Renal cortex interstitium (tissue), 11 donors: ENCODE data around the gene QSOX1. TPM values are rescaled to one million over a fixed set of nuclear protein-coding genes. Genes with fewer than 3 reads are reported as not detected.

Source experiments
- DNase-seq, 11 donors: peaks; one replicate each; pipeline ENCODE4 v3.0.0-alpha.2; 2013; ENCODE audit warnings: low read depth in 9 of 11, low spot score in 4 of 11; ENCODE audit errors: extremely low read depth in 1 of 11
- polyA plus RNA-seq, 3 donors: library from polyadenylated mRNA; unstranded; fragments of 120-200 nt; gene quantifications; one replicate each; pipeline ENCODE4 v1.2.1, GENCODE V29; 2013; ENCODE audit not compliant: insufficient read length in 3 of 3

The QSOX1 gene
- polyA plus RNA-seq, 3 donors = 53.2 to 62.6 (median 60.7) TPM

DNA sequence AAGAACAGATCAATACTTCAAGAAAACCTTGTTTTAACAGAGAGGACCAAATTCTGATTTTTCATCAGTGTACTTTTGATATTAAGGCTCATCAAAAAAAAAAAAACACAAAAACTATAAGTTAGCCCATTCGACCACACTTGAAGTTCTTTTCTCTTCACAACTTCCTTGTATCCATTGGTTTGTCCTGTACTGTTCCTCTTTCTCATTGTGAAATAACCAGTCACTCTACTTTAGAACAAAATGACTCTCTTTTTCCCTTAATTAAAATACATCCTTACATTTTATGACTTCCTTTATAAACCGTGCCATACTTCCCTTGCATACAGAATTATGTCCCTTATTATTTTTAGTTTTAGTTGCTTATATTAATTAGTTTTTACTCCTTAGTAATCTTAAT lies 8.4 kb downstream of the QSOX1 start:
- no peak for DNase-seq

- DNase-seq = no peak
Measured at GRCh38 chr1:180165096-180165495, 10.4 kb downstream of the QSOX1 start.

DNA sequence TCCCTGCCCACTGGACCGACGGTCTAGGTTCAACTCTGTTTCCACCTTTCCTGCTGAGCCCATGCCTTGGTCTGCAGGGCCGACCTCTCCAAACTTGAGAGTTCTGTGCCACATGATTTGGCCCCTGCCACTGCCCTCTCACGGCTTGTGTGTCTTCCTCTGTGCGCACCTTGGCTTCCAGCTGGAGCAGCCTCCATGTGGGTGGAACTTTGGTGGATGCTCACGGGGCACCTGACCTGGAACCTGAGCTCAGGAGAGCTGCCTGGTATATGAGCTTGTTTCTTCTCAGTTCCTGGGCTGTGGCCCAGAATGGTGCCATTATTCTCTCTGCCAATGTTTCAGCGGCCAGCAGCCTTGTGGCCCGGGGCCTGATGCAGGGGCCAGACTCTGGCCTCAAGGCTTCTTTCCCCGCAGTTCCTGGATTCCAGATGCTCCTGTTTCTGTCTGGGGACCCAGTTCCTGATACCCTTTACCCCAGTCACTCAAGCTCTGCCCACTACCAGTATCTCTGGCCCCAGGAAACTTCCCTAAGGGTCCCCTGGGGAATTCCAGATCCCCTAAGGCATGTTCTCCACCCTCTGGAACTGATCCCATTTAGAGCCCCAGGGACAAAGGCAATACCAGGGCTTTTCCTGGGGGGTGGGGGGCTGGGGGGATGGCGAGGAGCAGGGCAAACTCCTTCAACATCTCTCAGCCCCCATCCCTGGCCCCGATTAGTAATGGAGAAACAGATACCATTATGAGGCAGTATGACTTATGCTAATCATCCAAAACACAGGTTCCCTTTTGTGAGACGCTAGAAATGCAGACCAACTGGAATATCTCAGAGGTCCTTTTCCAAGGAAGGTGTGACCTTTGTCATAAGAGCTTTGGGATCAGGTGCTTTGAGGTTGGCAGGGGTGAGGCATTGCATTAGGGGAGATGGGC lies 11.1 kb downstream of the QSOX1 start:
- no peak for DNase-seq

GRCh38 chr1:180166436-180166800 lies 11.7 kb downstream of the QSOX1 start:
- no peak for DNase-seq

DNA sequence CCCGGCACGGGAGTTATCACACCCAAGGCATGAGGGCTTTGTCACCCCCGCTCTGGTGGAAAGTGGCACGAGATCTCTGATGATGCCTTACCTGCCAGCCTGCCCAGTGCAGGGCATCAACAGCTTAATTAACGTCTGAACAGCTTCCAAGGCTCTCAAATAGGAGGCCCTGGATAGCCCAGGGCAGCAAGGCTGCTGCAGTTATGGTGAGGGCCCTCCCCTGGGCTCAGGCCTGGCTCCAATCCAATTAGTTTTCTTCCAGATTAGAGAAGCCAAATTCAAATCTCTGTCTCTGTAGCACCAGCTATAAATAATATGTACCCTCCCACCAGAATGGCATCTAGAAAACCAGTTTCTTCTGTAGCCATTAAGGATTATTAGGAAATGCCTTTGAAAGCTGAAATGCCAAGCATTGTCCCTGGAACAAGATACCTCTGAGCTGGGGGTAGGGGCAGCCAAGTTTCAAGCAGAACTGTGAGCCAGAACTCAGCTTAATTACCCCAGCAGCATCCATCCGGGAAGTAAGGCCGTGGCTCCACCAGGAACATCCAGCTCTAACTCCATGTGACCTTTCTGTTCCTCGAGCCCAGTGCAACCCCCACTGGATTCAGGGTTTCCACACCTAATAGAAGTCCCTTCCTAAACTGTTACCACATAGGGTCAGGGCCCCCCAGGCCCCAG lies 12.5 kb downstream of the QSOX1 start:
- no peak for DNase-seq

- no peak for DNase-seq
Measured at GRCh38 chr1:180167721-180168467, 13.2 kb downstream of the QSOX1 start.

- DNase-seq = no peak
Measured at GRCh38 chr1:180168786-180169639, 14.3 kb downstream of the QSOX1 start.

DNA sequence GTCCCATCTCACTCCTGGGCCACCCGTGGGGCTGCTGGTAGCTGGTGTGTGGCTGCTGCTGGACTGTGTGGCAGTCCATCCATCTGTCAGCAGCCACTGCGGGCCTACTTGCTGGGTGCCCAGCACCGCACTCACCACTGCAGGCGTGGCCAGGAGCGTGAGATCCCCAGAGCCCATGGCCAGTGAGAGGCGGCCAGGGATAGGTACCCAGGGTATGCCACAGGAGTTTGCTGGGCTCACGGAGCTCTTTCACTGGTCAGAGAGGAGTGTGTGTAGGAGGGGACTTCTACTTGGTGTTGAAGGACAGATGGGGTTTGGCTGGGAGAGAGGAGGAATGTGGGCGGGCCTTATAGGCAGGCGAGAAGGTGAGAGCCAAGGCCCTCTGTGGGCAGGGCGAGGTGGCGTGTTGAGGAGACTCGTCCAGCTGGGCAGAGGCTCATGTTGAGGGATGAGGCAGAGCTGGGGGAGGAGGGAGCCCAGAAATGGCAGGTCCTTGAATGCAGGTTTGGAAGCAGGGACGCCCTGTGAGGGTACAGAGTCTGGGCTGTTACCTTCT lies 15.0 kb downstream of the QSOX1 start:
- DNase-seq = no peak

- no peak for DNase-seq
Measured at GRCh38 chr1:180170546-180171151, 16.0 kb downstream of the QSOX1 start.

GRCh38 chr1:180171691-180172090 lies 17.0 kb downstream of the QSOX1 start:
- DNase-seq = no peak

GRCh38 chr1:180173451-180173850 lies 18.8 kb downstream of the QSOX1 start:
- DNase-seq = no peak

- DNase-seq = no peak
Measured at GRCh38 chr1:180173952-180174351, 19.3 kb downstream of the QSOX1 start.

- DNase-seq = no peak
Measured at GRCh38 chr1:180175291-180175690, 20.6 kb downstream of the QSOX1 start.

GRCh38 chr1:180175806-180176205 lies 21.1 kb downstream of the QSOX1 start:
- no peak for DNase-seq

GRCh38 chr1:180176965-180177364 lies 22.3 kb downstream of the QSOX1 start:
- no peak for DNase-seq

DNA sequence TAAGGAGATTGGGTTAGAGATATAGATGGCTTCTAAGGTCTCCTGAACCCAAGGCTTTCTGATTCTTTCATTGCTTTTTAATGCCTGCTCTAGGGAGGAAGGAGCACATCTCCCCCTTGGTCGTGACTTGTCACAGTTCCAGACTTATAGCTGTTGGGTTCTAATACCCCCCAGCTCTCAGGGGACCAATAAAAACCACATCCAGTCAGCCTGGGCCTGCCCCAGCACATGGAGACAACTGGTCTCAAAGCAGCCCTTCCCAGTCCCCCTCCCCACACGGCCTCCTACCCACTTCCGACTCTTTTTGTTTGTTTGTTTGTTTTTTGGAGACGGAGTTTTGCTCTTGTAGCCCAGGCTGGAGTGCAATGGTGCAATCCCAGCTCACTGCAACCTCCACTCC lies 23.3 kb downstream of the QSOX1 start:
- no peak for DNase-seq

DNA sequence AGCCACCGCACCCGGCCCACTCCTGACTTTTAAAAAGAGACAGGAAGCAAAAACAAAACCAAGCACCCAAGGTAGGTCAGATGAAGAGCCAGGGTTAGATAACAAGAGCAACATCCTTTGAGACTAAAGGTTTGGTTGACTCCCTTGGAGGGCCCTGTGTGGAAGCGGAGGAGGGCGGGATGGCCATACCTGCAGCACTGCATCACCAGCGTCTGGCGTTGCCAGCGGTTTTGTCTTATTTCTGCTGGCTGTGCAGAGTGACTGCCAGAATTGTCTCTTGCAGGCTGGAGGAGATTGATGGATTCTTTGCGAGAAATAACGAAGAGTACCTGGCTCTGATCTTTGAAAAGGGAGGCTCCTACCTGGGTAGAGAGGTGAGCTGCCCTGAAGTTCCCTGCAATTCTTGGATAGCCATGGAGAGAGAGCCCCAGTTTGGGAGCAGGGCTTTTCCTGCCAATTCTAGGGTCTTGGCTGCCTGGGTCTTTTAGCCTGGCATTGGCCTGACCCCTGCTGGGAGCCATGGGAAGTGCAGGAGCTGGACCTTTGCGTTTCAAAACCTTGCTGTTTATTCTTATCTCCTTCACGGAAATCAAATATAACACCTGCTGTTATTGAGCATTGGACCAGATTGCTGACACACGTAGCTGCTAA lies 24.0 kb downstream of the QSOX1 start:
- DNase-seq = peak in 5 of 11 donors; percentile 23 to 45 (median 34)
